Lung (tissue), 12 donors: Measurements from ENCODE around the gene RCOR2. TPM values are rescaled to one million over a fixed set of nuclear protein-coding genes. Genes with fewer than 3 reads are reported as not detected.
A peak's percentile ranks its signal among the peaks of the same experiment; 100 is the strongest.

Experiments
- ATAC-seq: fragments of 200-7000 bp; cut with Tn5 transposase; one replicate; pipeline ENCODE4 v1.9.1; 2020; ENCODE audit warnings: moderate number of reproducible peaks; ENCODE audit not compliant: insufficient read depth, low FRiP score
- DNase-seq, 3 donors: peaks; one replicate each; pipeline ENCODE4 v3.0.0-alpha.2; 2013 to 2017
- H3K27ac ChIP-seq, 2 donors: one replicate each; pipeline ENCODE4 v1.5.1; 2013; ENCODE audit warnings: mild to moderate bottlenecking in 2 of 2, moderate library complexity in 2 of 2, control low read depth in 1 of 2, inconsistent platforms in 1 of 2, low read depth in 1 of 2, low read length in 1 of 2
- H3K27me3 ChIP-seq, 3 donors: one replicate each; pipeline ENCODE4 v1.5.1; 2013; ENCODE audit warnings: low read length in 2 of 3; ENCODE audit not compliant: control insufficient read depth in 3 of 3, insufficient read depth in 3 of 3
- H3K36me3 ChIP-seq, 4 donors: one replicate each; pipeline ENCODE4 v1.5.1; 2013; ENCODE audit warnings: low read length in 4 of 4, mild to moderate bottlenecking in 1 of 4, moderate library complexity in 1 of 4; ENCODE audit not compliant: control insufficient read depth in 4 of 4, insufficient read depth in 4 of 4
- H3K4me1 ChIP-seq, 5 donors: one replicate each; pipeline ENCODE4 v1.5.1; 2013; ENCODE audit warnings: low read length in 5 of 5, mild to moderate bottlenecking in 2 of 5, moderate library complexity in 1 of 5; ENCODE audit not compliant: control insufficient read depth in 5 of 5, insufficient read depth in 5 of 5
- H3K4me3 ChIP-seq: one replicate; pipeline ENCODE4 v1.5.1; 2013; ENCODE audit warnings: mild to moderate bottlenecking, control low read depth, moderate library complexity
- H3K9ac ChIP-seq, 2 donors: one replicate each; pipeline ENCODE4 v1.5.1; 2013; ENCODE audit warnings: low read length in 2 of 2, control low read depth in 1 of 2; ENCODE audit not compliant: insufficient read depth in 1 of 2
- H3K9me3 ChIP-seq, 4 donors: one replicate each; pipeline ENCODE4 v1.5.1; 2013; ENCODE audit warnings: low read length in 3 of 4, mild to moderate bottlenecking in 1 of 4, moderate library complexity in 1 of 4; ENCODE audit not compliant: control insufficient read depth in 4 of 4, insufficient read depth in 3 of 4
- WGBS, 2 donors: extraction: QIAGEN DNeasy Blood & Tissue Kit; methylation state at CpG; one replicate each; pipeline ENCODE4 v1.1.7; 2013; 5-methylcytosine and 5-hydroxymethylcytosine counted together
- polyA plus RNA-seq, 2 donors: library from polyadenylated mRNA; stranded (reverse); fragments of 200-250 nt; gene quantifications; one replicate each; pipeline ENCODE4 v1.2.1, GENCODE V29; 2013
- total RNA-seq, 2 donors: library from RNA; depleted of rRNA in 1 of 2; stranded (reverse); fragments of >200 nt in 1 of 2; gene quantifications; one replicate each; pipeline ENCODE4 v1.2.1, GENCODE V29; 2014 to 2021
- TF ChIP-seq, protein P1 (sequence below): IDR thresholded peaks from 2 replicates; pipeline ENCODE4 v1.5.1; 2012; ENCODE audit warnings: mild to moderate bottlenecking; ENCODE audit errors: control extremely low read depth, extremely low read depth
- donor health status: control.
- donor health status: control.
- donor health status: Bipolar disorder and iron deficiency.
- donor health status: healthy.
- donor health status: DM: yes; HTN: yes; CAD: no.

Gene RCOR2
- total and polyA plus RNA-seq, 4 donors = 0.16 to 1.6 (median 0.87) TPM

DNA sequence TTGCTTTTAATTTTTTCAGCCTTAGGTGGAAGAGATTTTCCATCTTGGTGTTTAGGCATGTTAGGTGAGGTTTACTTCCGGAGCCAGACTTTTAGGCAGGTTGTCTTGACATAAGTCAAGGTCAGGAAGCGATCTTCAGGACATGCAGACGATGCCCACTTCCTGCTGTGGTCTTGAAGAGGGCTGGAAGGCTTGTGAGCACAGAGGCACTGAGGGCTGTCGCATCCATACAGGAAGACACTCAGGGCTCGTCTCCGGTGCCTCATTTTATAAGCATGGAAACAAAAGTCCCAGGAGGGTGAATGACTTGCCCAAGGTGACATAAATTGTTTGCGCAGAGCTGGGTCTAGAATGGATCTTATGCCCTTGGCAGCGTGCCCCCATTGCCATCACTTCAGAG is 47.3 kb downstream of the RCOR2 start:
- Histone ChIP-seq H3K36me3 (peaks cover 0 to 2% (median 0%) of the 10 kb centered on the region in 4 donors), H3K27ac (peak overlapping the region in 1 of 2 donors; percentile 80), H3K9ac (no peak overlapping the region), H3K9me3 (no peaks in the 10 kb centered on the region), H3K4me1 (peaks cover 22 to 40% (median 35%) of the 10 kb centered on the region in 5 donors), H3K4me3 (no peak overlapping the region), H3K27me3 (no peaks in the 10 kb centered on the region)
- no peak for DNase-seq
- TF ChIP-seq, protein P1, sequence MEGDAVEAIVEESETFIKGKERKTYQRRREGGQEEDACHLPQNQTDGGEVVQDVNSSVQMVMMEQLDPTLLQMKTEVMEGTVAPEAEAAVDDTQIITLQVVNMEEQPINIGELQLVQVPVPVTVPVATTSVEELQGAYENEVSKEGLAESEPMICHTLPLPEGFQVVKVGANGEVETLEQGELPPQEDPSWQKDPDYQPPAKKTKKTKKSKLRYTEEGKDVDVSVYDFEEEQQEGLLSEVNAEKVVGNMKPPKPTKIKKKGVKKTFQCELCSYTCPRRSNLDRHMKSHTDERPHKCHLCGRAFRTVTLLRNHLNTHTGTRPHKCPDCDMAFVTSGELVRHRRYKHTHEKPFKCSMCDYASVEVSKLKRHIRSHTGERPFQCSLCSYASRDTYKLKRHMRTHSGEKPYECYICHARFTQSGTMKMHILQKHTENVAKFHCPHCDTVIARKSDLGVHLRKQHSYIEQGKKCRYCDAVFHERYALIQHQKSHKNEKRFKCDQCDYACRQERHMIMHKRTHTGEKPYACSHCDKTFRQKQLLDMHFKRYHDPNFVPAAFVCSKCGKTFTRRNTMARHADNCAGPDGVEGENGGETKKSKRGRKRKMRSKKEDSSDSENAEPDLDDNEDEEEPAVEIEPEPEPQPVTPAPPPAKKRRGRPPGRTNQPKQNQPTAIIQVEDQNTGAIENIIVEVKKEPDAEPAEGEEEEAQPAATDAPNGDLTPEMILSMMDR = no peak
- no peak for ATAC-seq
- 36 to 49% methylated on average over 8 of the region's 8 CpGs for WGBS, 2 donors

DNA sequence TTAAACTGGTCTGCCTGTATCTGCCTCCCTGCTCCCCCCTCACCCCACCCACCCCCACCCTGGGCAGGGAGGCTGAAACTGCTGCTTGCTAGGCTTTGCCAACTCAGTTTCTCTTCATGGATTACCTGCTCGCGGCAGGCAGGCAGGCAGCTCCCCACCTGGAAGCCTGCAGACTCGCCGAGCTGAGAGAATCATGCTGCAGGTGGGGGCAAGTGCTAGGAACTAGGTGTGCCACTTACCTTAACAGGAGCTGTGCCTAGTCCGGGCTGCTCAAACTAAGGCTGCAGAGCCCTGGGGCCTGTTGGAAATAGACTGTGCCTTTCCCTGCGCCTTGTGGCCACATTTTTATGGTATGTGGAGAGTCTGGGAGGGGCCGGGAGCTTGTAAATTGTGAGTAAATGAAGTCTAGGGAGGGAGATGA is 47.8 kb downstream of the RCOR2 start:
- Histone ChIP-seq H3K9me3 (no peaks in the 10 kb centered on the region), H3K9ac (no peak overlapping the region), H3K4me3 (no peak overlapping the region), H3K36me3 (peaks cover 0 to 2% (median 0%) of the 10 kb centered on the region in 4 donors), H3K27ac (peak overlapping the region in 1 of 2 donors; percentile 80), H3K27me3 (no peaks in the 10 kb centered on the region), H3K4me1 (peaks cover 22 to 40% (median 32%) of the 10 kb centered on the region in 5 donors)
- ATAC-seq (no peak), DNase-seq (no peak)
- WGBS, 2 donors = 66 to 85% methylated on average over 7 of the region's 7 CpGs
- TF ChIP-seq, protein P1 = no peak

DNA sequence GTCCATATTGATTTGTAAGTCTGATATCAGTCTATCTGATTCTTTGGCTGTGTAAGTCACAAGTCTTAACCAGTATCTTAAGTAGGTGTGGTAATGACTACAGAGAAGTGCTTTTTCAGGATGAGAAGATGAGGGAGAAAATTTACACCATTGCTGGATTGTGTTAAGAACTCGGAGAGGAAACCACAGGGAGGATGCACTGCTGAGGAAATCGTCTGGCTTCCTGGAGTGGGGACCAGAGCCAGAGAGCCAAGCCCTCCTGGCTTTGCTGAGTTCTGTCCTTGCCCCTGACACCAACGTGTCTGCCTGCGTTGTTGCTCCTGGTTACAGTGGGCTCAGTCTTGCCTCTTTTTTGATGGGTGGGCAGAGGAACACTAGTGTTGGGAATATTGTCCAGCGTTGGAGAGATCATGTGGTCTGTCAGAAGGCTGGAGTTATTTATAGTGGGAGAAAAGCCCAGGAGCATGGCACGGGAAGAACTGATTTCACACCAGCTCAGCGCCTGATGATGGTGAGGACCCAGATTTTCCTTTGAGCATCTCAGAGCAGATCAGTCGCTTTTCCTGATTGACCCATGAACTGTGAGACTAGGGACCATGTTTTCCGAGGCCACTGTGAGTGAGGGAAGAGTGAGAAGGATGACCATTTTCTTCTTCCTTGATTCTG is 48.4 kb downstream of the RCOR2 start:
- no peak for DNase-seq
- Histone ChIP-seq H3K27ac (peak overlapping the region in 1 of 2 donors; percentile 58), H3K36me3 (peaks cover 0 to 2% (median 1%) of the 10 kb centered on the region in 4 donors), H3K9ac (no peak overlapping the region), H3K9me3 (no peaks in the 10 kb centered on the region), H3K4me3 (no peak overlapping the region), H3K4me1 (peaks cover 22 to 36% (median 32%) of the 10 kb centered on the region in 5 donors), H3K27me3 (no peaks in the 10 kb centered on the region)
- no peak for ATAC-seq
- 32 to 38% methylated on average over 9 of the region's 9 CpGs for WGBS, 2 donors
- TF ChIP-seq, protein P1 = no peak
